K562 (cell line): ENCODE results near the gene TMEM100. TPM values are rescaled to one million over a fixed set of nuclear protein-coding genes. Genes with fewer than 3 reads are reported as not detected.

Experiments used
- ARID3B ChIP-seq: fragments of 250-450 bp; sonication (Bioruptor Pico); IDR thresholded peaks from 2 replicates; pipeline ENCODE4 v1.4.0; 2020; ENCODE audit warnings: borderline replicate concordance
- CEBPG ChIP-seq, 3 experiments: fragments of 200-800 bp in 1 of 3; sonication (Bioruptor generic) in 1 of 3; sonication (generic) in 1 of 3; formaldehyde crosslinking in 1 of 3; IDR thresholded peaks in 2 of 3; conservative IDR thresholded peaks in 1 of 3; 2 replicates each; pipeline versions ENCODE4 v1.6.1 to v1.8.0; 2016 to 2022; ENCODE audit warnings: missing compliant biosample characterization in 2 of 3, missing genetic modification characterization in 2 of 3, mild to moderate bottlenecking in 1 of 3, missing genetic modification reagents in 1 of 3
- CREB1 ChIP-seq, 2 experiments: sonication (generic) in 1 of 2; formaldehyde crosslinking in 1 of 2; IDR thresholded peaks; 2 replicates each; pipeline versions ENCODE4 v1.6.1 to v1.8.0; 2012 to 2022; ENCODE audit warnings: inconsistent platforms in 1 of 2, mild to moderate bottlenecking in 1 of 2, missing genetic modification reagents in 1 of 2, moderate library complexity in 1 of 2
- E2F8 ChIP-seq: fragments of 450-650 bp; IDR thresholded peaks from 2 replicates; pipeline ENCODE4 v1.7.1; 2018; ENCODE audit warnings: mild to moderate bottlenecking, low read depth; ENCODE audit not compliant: partially characterized antibody
- ETV5 ChIP-seq: sonication (generic); formaldehyde crosslinking; IDR thresholded peaks from 2 replicates; pipeline ENCODE4 v1.4.0; 2020; ENCODE audit warnings: low read depth, mild to moderate bottlenecking, missing genetic modification reagents
- FIP1L1 ChIP-seq: fragments of 200-400 bp; formaldehyde crosslinking; IDR thresholded peaks from 2 replicates; pipeline ENCODE4 v1.6.1; 2018; ENCODE audit warnings: mild to moderate bottlenecking, low read depth, low read length; ENCODE audit not compliant: poor library complexity, severe bottlenecking
- LARP7 ChIP-seq: fragments of 450-650 bp; IDR thresholded peaks from 2 replicates; pipeline ENCODE4 v1.6.1; 2016
- MBD2 ChIP-seq: sonication (generic); IDR thresholded peaks from 2 replicates; pipeline ENCODE4 v1.6.1; 2016; ENCODE audit warnings: low read depth, borderline replicate concordance
- MEIS2 ChIP-seq: fragments of 450-650 bp; IDR thresholded peaks from 2 replicates; pipeline ENCODE4 v1.6.1; 2014; ENCODE audit warnings: mild to moderate bottlenecking; ENCODE audit not compliant: partially characterized antibody
- NCOA2 ChIP-seq, 2 experiments: fragments of 450-650 bp; IDR thresholded peaks; 2 replicates each; pipeline ENCODE4 v1.6.1; 2018; ENCODE audit warnings: mild to moderate bottlenecking in 2 of 2, moderate library complexity in 1 of 2; ENCODE audit not compliant: partially characterized antibody in 2 of 2
- NFE2 ChIP-seq: IDR thresholded peaks from 2 replicates; pipeline ENCODE4 v1.6.1; 2014; ENCODE audit warnings: antibody characterized with exemption, low read depth
- NONO ChIP-seq, 2 experiments: fragments of 200-400 bp in 1 of 2; fragments of 450-650 bp in 1 of 2; formaldehyde crosslinking in 1 of 2; IDR thresholded peaks; 2 replicates each; pipeline ENCODE4 v1.6.1; 2017; ENCODE audit warnings: low read depth in 2 of 2, mild to moderate bottlenecking in 2 of 2, moderate library complexity in 2 of 2, low read length in 1 of 2
- NUFIP1 ChIP-seq: fragments of 450-650 bp; IDR thresholded peaks from 2 replicates; pipeline ENCODE4 v1.6.1; 2018; ENCODE audit not compliant: partially characterized antibody
- PTRF ChIP-seq: fragments of 450-650 bp; IDR thresholded peaks from 2 replicates; pipeline ENCODE4 v1.6.1; 2016; ENCODE audit warnings: mild to moderate bottlenecking, missing genetic modification characterization, missing compliant biosample characterization
- RFX7 ChIP-seq: fragments of 250-450 bp; sonication (Bioruptor Pico); IDR thresholded peaks from 2 replicates; pipeline ENCODE4 v1.5.1; 2021; ENCODE audit warnings: mild to moderate bottlenecking
- SMARCE1 ChIP-seq: fragments of 450-650 bp; IDR thresholded peaks from 2 replicates; pipeline ENCODE4 v1.7.1; 2016; ENCODE audit warnings: mild to moderate bottlenecking
- SREBF1 ChIP-seq: fragments of 150-350 bp; IDR thresholded peaks from 2 replicates; pipeline ENCODE4 v1.6.1; 2014; ENCODE audit warnings: antibody characterized with exemption, low read depth, low read length, borderline replicate concordance
- STAG1 ChIP-seq: sonication (generic); formaldehyde crosslinking; IDR thresholded peaks from 2 replicates; pipeline ENCODE4 v1.5.0; 2020; ENCODE audit warnings: missing genetic modification reagents, borderline replicate concordance
- ZNF316 ChIP-seq: fragments of 450-650 bp; IDR thresholded peaks from 2 replicates; pipeline ENCODE4 v1.6.1; 2016
- ZNF717 ChIP-seq: fragments of 250-450 bp; sonication (Bioruptor Pico); IDR thresholded peaks from 2 replicates; pipeline ENCODE4 v1.5.0; 2021
- ZSCAN29 ChIP-seq: fragments of 450-650 bp; IDR thresholded peaks from 2 replicates; pipeline ENCODE4 v1.6.1; 2017
- polyA plus RNA-seq, 8 experiments: library from polyadenylated mRNA; depleted of rRNA in 4 of 8; stranded (reverse) in 5 of 8; unstranded in 3 of 8; fragments of >200 nt; fragmentation: Nextera tagmentation in 2 of 8; fragmentation: Illumina TruSeq in 1 of 8; extraction: Ambion mirVana in 2 of 8; extraction: Trizol in 1 of 8; gene quantifications; 2 replicates each; pipeline versions ENCODE4 v1.2.1 to v1.2.3, GENCODE V29; 2011 to 2014; ENCODE audit warnings: inconsistent platforms in 1 of 8, missing spikeins in 1 of 8
- total RNA-seq, 7 experiments: library from RNA; depleted of rRNA in 6 of 7; stranded (reverse); fragments of >200 nt in 6 of 7; fragmentation: Illumina TruSeq in 2 of 7; extraction: Trizol in 2 of 7; gene quantifications; 2 replicates each; pipeline versions ENCODE4 v1.2.1 to v1.2.3, GENCODE V29; 2011 to 2021; ENCODE audit warnings: low replicate concordance in 1 of 7
- TF ChIP-seq, protein P1 (sequence below): fragments of 200-800 bp; sonication (Bioruptor generic); IDR thresholded peaks from 2 replicates; pipeline ENCODE4 v1.6.1; 2017; ENCODE audit warnings: missing genetic modification characterization, missing compliant biosample characterization

TMEM100 gene
- total and polyA plus RNA-seq, 9 of the 15 experiments (the other 6 are each of a cell fraction or from before 2014, with no cell fraction given): 0.12 to 0.50 (median 0.19) TPM

DNA sequence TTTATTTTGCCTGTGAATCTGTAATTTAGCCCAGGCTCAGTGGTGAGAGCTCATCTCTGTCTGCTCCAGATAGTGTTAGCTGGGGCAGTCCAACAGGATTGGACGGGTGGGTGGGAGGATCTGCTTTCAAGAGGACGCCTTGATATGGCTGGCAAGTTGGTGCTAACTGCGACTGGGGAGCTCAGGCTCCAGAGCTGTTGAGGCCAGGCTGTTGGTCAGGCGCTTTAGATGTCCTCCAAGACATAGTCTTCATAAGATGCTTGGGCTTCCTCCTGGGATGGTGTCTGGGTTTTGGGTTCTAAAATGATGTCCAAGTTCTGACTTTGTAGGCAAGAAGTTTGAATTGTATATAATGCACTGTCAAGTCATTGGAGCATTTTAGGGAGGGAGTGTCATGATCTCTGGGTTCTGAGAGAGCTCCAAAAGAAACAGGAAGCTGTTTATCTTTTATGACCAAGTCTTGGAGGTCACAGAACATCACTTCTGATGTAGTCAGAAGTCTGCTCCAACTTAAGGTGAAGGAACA, 15.4 kb upstream of the TMEM100 start (continued):
- TF ChIP-seq, protein P1, sequence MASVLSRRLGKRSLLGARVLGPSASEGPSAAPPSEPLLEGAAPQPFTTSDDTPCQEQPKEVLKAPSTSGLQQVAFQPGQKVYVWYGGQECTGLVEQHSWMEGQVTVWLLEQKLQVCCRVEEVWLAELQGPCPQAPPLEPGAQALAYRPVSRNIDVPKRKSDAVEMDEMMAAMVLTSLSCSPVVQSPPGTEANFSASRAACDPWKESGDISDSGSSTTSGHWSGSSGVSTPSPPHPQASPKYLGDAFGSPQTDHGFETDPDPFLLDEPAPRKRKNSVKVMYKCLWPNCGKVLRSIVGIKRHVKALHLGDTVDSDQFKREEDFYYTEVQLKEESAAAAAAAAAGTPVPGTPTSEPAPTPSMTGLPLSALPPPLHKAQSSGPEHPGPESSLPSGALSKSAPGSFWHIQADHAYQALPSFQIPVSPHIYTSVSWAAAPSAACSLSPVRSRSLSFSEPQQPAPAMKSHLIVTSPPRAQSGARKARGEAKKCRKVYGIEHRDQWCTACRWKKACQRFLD (CRISPR knock-in tag): peak; percentile 43; the same call in 1 of the 2 replicates
- TF ChIP-seq PTRF (tag): no peak
- TF ChIP-seq NFE2: 0 out of 2 replicates have a peak, but pooled peaks have one; percentile 25
- TF ChIP-seq ZNF316: peak; percentile 53
- no peak for TF ChIP-seq NUFIP1
- no peak for TF ChIP-seq LARP7
- TF ChIP-seq RFX7 (CRISPR knock-in tag): no peak
- TF ChIP-seq CEBPG (CRISPR knock-in tag; IDR thresholded peaks at IDR 0.05): no peak
- TF ChIP-seq CEBPG (tag; conservative IDR thresholded peaks at IDR 0.05 in 1 of 2, IDR thresholded peaks at IDR 0.05 in 1 of 2): no peak
- TF ChIP-seq ZNF717 (CRISPR knock-in tag): no peak
- TF ChIP-seq NONO (IDR thresholded peaks at IDR 0.05; ENCODE audit: low read depth in 2 of 2, low read length in 1 of 2): no peak
- TF ChIP-seq FIP1L1: no peak
- no peak for TF ChIP-seq E2F8
- TF ChIP-seq SREBF1: no peak
- TF ChIP-seq ZSCAN29: no peak
- TF ChIP-seq MBD2: no peak; the same call in 1 of the 2 replicates
- TF ChIP-seq SMARCE1: peak; percentile 69; the same call in 1 of the 2 replicates
- peak; percentile 13; the same call in 1 of the 2 replicates for TF ChIP-seq CREB1 (IDR thresholded peaks at IDR 0.05)
- peak; percentile 22; the same call in 1 of the 2 replicates for TF ChIP-seq CREB1 (CRISPR knock-in tag; IDR thresholded peaks at IDR 0.05)
- TF ChIP-seq NCOA2 (IDR thresholded peaks at IDR 0.05; ENCODE audit: partially characterized antibody in 2 of 2): no peak
- TF ChIP-seq ARID3B (CRISPR knock-in tag): no peak
- no peak for TF ChIP-seq STAG1
- TF ChIP-seq MEIS2: peak; percentile 25
- TF ChIP-seq ETV5 (CRISPR knock-in tag): no peak
